ENCODE results near the gene MAML3.

The MAML3 gene

GRCh38 chr4:139922406-139923024 is 231.5 kb downstream of the MAML3 start:
- peaks cover 26 to 46% of the 10 kb centered on the region in 2 donors for H3K4me1 ChIP-seq (ENCODE audit: control insufficient read depth in 1 of 2, insufficient read depth in 2 of 2, low read length in 2 of 2)
- no peak overlapping the region for H3K27ac ChIP-seq (ENCODE audit: low read length)
- H3K27me3 ChIP-seq (ENCODE audit: low read depth, low read length): no peaks in the 10 kb centered on the region
- H3K4me3 ChIP-seq (ENCODE audit: low read depth in 1 of 2, low read length in 2 of 2): no peak overlapping the region
- H3K36me3 ChIP-seq (ENCODE audit: control insufficient read depth in 1 of 2, insufficient read depth in 2 of 2, low read length in 2 of 2): no peaks in the 10 kb centered on the region
- no peaks in the 10 kb centered on the region for H3K9me3 ChIP-seq (ENCODE audit: control insufficient read depth in 1 of 2, low read length in 2 of 2)

- Histone ChIP-seq H3K36me3 (ENCODE audit: control insufficient read depth in 1 of 2, insufficient read depth in 2 of 2, low read length in 2 of 2) (no peaks in the 10 kb centered on the region), H3K27ac (ENCODE audit: low read length) (no peak overlapping the region), H3K9me3 (ENCODE audit: control insufficient read depth in 1 of 2, low read length in 2 of 2) (no peaks in the 10 kb centered on the region), H3K4me1 (ENCODE audit: control insufficient read depth in 1 of 2, insufficient read depth in 2 of 2, low read length in 2 of 2) (peaks cover 26 to 46% of the 10 kb centered on the region in 2 donors), H3K4me3 (ENCODE audit: low read depth in 1 of 2, low read length in 2 of 2) (no peak overlapping the region), H3K27me3 (ENCODE audit: low read depth, low read length) (no peaks in the 10 kb centered on the region)
Observed at GRCh38 chr4:139921429-139922184, 232.4 kb downstream of the MAML3 start.

DNA sequence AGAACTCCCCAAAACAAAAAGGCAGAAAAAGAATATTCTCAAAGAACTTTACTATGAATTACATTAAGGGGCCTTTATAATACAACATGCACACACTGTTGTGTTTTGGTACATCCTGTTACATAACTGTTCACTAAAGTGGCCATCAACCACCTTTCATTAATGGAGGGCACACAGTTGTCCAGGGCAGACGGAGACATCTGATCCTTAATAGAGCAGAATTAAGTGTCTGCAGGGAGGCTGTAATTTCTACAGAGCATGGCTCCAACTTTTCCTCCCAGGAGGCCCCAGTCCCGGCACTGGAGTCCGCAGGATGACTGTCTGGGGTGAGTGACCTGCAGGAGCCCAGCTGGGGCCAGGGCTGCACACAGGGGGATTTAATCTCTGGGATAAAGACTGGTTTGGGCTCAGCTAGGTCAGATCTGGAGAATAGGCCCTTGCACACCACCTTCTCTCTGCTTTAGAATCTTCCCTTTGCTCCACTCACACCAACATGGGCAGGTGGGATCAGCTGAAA is 233.4 kb downstream of the MAML3 start:
- Histone ChIP-seq H3K27me3 (ENCODE audit: low read depth, low read length) (no peaks in the 10 kb centered on the region), H3K4me1 (ENCODE audit: control insufficient read depth in 1 of 2, insufficient read depth in 2 of 2, low read length in 2 of 2) (peaks cover 26 to 42% of the 10 kb centered on the region in 2 donors)

GRCh38 chr4:139919521-139919920 is 234.5 kb downstream of the MAML3 start:
- Histone ChIP-seq H3K27ac (ENCODE audit: low read length) (peak overlapping the region; percentile 78), H3K4me1 (ENCODE audit: control insufficient read depth in 1 of 2, insufficient read depth in 2 of 2, low read length in 2 of 2) (peaks cover 26 to 49% of the 10 kb centered on the region in 2 donors), H3K9me3 (ENCODE audit: control insufficient read depth in 1 of 2, low read length in 2 of 2) (no peaks in the 10 kb centered on the region), H3K27me3 (ENCODE audit: low read depth, low read length) (no peaks in the 10 kb centered on the region), H3K36me3 (ENCODE audit: control insufficient read depth in 1 of 2, insufficient read depth in 2 of 2, low read length in 2 of 2) (no peaks in the 10 kb centered on the region), H3K4me3 (ENCODE audit: low read depth in 1 of 2, low read length in 2 of 2) (no peak overlapping the region)

More for the DNA sequence above, 233.4 kb downstream of the MAML3 start:
- no peaks in the 10 kb centered on the region for H3K9me3 ChIP-seq (ENCODE audit: control insufficient read depth in 1 of 2, low read length in 2 of 2)
- H3K27ac ChIP-seq (ENCODE audit: low read length): peak overlapping the region; percentile 78
- no peak overlapping the region for H3K4me3 ChIP-seq (ENCODE audit: low read depth in 1 of 2, low read length in 2 of 2)
- no peaks in the 10 kb centered on the region for H3K36me3 ChIP-seq (ENCODE audit: control insufficient read depth in 1 of 2, insufficient read depth in 2 of 2, low read length in 2 of 2)

GRCh38 chr4:139919004-139919403 is 235.0 kb downstream of the MAML3 start:
- H3K27me3 ChIP-seq (ENCODE audit: low read depth, low read length): no peaks in the 10 kb centered on the region
- H3K4me1 ChIP-seq (ENCODE audit: control insufficient read depth in 1 of 2, insufficient read depth in 2 of 2, low read length in 2 of 2): peaks cover 26 to 54% of the 10 kb centered on the region in 2 donors
- H3K36me3 ChIP-seq (ENCODE audit: control insufficient read depth in 1 of 2, insufficient read depth in 2 of 2, low read length in 2 of 2): no peaks in the 10 kb centered on the region
- H3K4me3 ChIP-seq (ENCODE audit: low read depth in 1 of 2, low read length in 2 of 2): no peak overlapping the region
- H3K27ac ChIP-seq (ENCODE audit: low read length): peak overlapping the region; percentile 78
- H3K9me3 ChIP-seq (ENCODE audit: control insufficient read depth in 1 of 2, low read length in 2 of 2): no peaks in the 10 kb centered on the region

DNA sequence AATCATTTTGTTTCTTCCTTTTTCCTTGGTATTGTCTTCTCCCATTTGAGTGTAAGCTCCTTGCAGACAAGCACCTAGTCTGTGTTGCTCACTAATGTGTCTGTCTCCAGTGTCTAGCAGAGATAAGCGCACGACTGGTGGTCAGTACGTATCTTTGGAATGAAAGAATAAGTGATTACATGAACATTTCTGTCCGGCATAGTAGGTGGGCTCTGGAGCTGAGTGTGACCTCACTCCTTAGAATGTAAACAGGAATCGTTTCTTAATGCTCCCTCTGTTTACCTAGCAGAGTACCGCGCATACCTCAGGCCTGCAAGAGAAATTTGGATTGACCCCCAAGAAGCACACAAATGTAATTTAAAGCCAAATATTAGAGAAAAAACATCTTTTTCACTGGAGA is 235.4 kb downstream of the MAML3 start:
- H3K4me1 ChIP-seq (ENCODE audit: control insufficient read depth in 1 of 2, insufficient read depth in 2 of 2, low read length in 2 of 2): peaks cover 26 to 58% of the 10 kb centered on the region in 2 donors
- no peaks in the 10 kb centered on the region for H3K36me3 ChIP-seq (ENCODE audit: control insufficient read depth in 1 of 2, insufficient read depth in 2 of 2, low read length in 2 of 2)
- H3K4me3 ChIP-seq (ENCODE audit: low read depth in 1 of 2, low read length in 2 of 2): no peak overlapping the region
- H3K27ac ChIP-seq (ENCODE audit: low read length): peak overlapping the region; percentile 78
- H3K9me3 ChIP-seq (ENCODE audit: control insufficient read depth in 1 of 2, low read length in 2 of 2): no peaks in the 10 kb centered on the region
- H3K27me3 ChIP-seq (ENCODE audit: low read depth, low read length): no peaks in the 10 kb centered on the region

- H3K27me3 ChIP-seq (ENCODE audit: low read depth, low read length): no peaks in the 10 kb centered on the region
- peaks cover 26 to 65% of the 10 kb centered on the region in 2 donors for H3K4me1 ChIP-seq (ENCODE audit: control insufficient read depth in 1 of 2, insufficient read depth in 2 of 2, low read length in 2 of 2)
- H3K36me3 ChIP-seq (ENCODE audit: control insufficient read depth in 1 of 2, insufficient read depth in 2 of 2, low read length in 2 of 2): no peaks in the 10 kb centered on the region
Observed at GRCh38 chr4:139917896-139918295, 236.1 kb downstream of the MAML3 start.

GRCh38 chr4:139916041-139916440 is 237.9 kb downstream of the MAML3 start:
- Histone ChIP-seq H3K27me3 (ENCODE audit: low read depth, low read length) (no peaks in the 10 kb centered on the region), H3K36me3 (ENCODE audit: control insufficient read depth in 1 of 2, insufficient read depth in 2 of 2, low read length in 2 of 2) (no peaks in the 10 kb centered on the region), H3K4me1 (ENCODE audit: control insufficient read depth in 1 of 2, insufficient read depth in 2 of 2, low read length in 2 of 2) (peaks cover 22 to 58% of the 10 kb centered on the region in 2 donors), H3K4me3 (ENCODE audit: low read depth in 1 of 2, low read length in 2 of 2) (no peak overlapping the region), H3K9me3 (ENCODE audit: control insufficient read depth in 1 of 2, low read length in 2 of 2) (no peaks in the 10 kb centered on the region), H3K27ac (ENCODE audit: low read length) (no peak overlapping the region)

More at GRCh38 chr4:139917896-139918295, 236.1 kb downstream of the MAML3 start:
- Histone ChIP-seq H3K27ac (ENCODE audit: low read length) (peak overlapping the region; percentile 78), H3K4me3 (ENCODE audit: low read depth in 1 of 2, low read length in 2 of 2) (no peak overlapping the region), H3K9me3 (ENCODE audit: control insufficient read depth in 1 of 2, low read length in 2 of 2) (no peaks in the 10 kb centered on the region)

DNA sequence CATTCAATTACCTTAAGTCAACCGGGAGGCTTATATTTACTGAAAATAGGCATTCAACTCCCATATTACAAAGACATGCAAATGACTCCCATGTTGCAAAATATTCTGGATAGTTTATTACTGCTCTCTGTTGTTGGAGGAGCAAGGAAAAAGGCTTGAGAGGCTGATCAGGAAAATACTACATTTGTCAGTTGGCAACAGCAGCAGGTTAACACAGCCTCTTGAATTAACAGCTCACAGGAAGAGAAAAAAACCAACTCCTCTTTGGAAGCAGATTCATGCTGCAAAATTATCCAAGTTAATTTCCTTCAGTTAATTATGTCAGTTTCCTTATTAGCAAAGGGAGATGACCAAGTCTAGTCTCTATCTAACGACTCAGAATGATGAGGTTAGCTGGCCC is 238.9 kb downstream of the MAML3 start:
- H3K27me3 ChIP-seq (ENCODE audit: low read depth, low read length): no peaks in the 10 kb centered on the region
- H3K27ac ChIP-seq (ENCODE audit: low read length): peak overlapping the region; percentile 41
- H3K4me3 ChIP-seq (ENCODE audit: low read depth in 1 of 2, low read length in 2 of 2): no peak overlapping the region
- H3K36me3 ChIP-seq (ENCODE audit: control insufficient read depth in 1 of 2, insufficient read depth in 2 of 2, low read length in 2 of 2): no peaks in the 10 kb centered on the region
- H3K9me3 ChIP-seq (ENCODE audit: control insufficient read depth in 1 of 2, low read length in 2 of 2): no peaks in the 10 kb centered on the region
- H3K4me1 ChIP-seq (ENCODE audit: control insufficient read depth in 1 of 2, insufficient read depth in 2 of 2, low read length in 2 of 2): peaks cover 14 to 48% of the 10 kb centered on the region in 2 donors

- Histone ChIP-seq H3K4me1 (ENCODE audit: control insufficient read depth in 1 of 2, insufficient read depth in 2 of 2, low read length in 2 of 2) (peaks cover 6 to 39% of the 10 kb centered on the region in 2 donors), H3K4me3 (ENCODE audit: low read depth in 1 of 2, low read length in 2 of 2) (no peak overlapping the region), H3K27ac (ENCODE audit: low read length) (no peak overlapping the region), H3K9me3 (ENCODE audit: control insufficient read depth in 1 of 2, low read length in 2 of 2) (no peaks in the 10 kb centered on the region), H3K27me3 (ENCODE audit: low read depth, low read length) (no peaks in the 10 kb centered on the region), H3K36me3 (ENCODE audit: control insufficient read depth in 1 of 2, insufficient read depth in 2 of 2, low read length in 2 of 2) (no peaks in the 10 kb centered on the region)
Observed at GRCh38 chr4:139913995-139914598, 239.9 kb downstream of the MAML3 start.

GRCh38 chr4:139913398-139913990 is 240.5 kb downstream of the MAML3 start:
- H3K4me1 ChIP-seq (ENCODE audit: control insufficient read depth in 1 of 2, insufficient read depth in 2 of 2, low read length in 2 of 2): peaks cover under 1 to 33% of the 10 kb centered on the region in 2 donors

More at GRCh38 chr4:139913398-139913990, 240.5 kb downstream of the MAML3 start:
- Histone ChIP-seq H3K36me3 (ENCODE audit: control insufficient read depth in 1 of 2, insufficient read depth in 2 of 2, low read length in 2 of 2) (no peaks in the 10 kb centered on the region), H3K27ac (ENCODE audit: low read length) (no peak overlapping the region), H3K4me3 (ENCODE audit: low read depth in 1 of 2, low read length in 2 of 2) (no peak overlapping the region), H3K9me3 (ENCODE audit: control insufficient read depth in 1 of 2, low read length in 2 of 2) (no peaks in the 10 kb centered on the region), H3K27me3 (ENCODE audit: low read depth, low read length) (no peaks in the 10 kb centered on the region)
